ENCODE measurements around the gene FAP.

The FAP gene

DNA sequence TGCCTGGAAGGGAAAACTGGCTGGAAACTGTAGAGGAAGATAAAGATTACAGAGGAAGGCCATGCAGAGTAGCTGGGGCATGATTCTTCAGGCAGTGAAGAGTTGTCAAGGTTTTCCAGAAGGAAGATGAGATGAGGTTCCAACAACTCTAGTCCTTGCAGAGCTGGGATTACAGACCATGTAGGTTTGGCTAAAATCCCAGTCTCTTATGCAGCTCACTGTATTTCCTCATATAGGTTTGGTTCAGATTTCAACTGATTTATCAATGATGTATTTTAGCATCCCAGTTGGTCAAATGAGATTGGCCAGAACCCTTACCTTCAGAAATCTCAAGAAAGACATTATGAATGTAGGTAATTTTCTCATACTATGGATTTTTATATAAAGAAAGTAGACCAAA, 16.4 kb downstream of the FAP start:
- H3K9me3 Mint-ChIP-seq: no peaks in the 10 kb centered on the region
- H3K27ac Mint-ChIP-seq: no peak overlapping the region
- no peaks in the 10 kb centered on the region for H3K27me3 Mint-ChIP-seq
- H3K4me3 Mint-ChIP-seq: no peak overlapping the region
- no peak for DNase-seq
- no peaks in the 10 kb centered on the region for H3K4me1 Mint-ChIP-seq (ENCODE audit: low read depth)
- no peaks in the 10 kb centered on the region for H3K36me3 Mint-ChIP-seq (ENCODE audit: low read depth)

DNA sequence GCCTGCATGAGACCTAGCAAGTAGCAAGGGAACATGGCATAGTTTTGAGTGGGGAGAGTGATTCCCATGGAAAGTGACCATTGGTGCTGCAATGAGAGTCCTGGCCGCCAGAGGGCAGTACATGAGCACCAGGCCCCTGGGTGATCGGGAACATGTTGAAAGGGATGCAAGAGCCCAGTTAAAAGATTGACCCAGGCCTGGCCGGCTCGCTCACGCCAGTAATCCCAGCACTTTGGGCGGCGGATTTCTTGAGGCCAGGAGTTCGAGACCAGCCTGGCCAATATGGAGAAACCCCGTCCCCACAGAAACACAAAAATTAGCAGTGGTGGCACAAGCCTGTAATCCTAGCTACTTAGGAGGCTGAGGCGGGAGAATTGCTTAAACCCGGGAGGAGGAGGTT, 22.2 kb downstream of the FAP start:
- no peaks in the 10 kb centered on the region for H3K4me1 Mint-ChIP-seq (ENCODE audit: low read depth)
- no peaks in the 10 kb centered on the region for H3K9me3 Mint-ChIP-seq
- H3K27me3 Mint-ChIP-seq: peaks cover 20% of the 10 kb centered on the region
- DNase-seq: peak; percentile 76
- H3K4me3 Mint-ChIP-seq: no peak overlapping the region
- H3K27ac Mint-ChIP-seq: no peak overlapping the region
- H3K36me3 Mint-ChIP-seq (ENCODE audit: low read depth): no peaks in the 10 kb centered on the region

DNA sequence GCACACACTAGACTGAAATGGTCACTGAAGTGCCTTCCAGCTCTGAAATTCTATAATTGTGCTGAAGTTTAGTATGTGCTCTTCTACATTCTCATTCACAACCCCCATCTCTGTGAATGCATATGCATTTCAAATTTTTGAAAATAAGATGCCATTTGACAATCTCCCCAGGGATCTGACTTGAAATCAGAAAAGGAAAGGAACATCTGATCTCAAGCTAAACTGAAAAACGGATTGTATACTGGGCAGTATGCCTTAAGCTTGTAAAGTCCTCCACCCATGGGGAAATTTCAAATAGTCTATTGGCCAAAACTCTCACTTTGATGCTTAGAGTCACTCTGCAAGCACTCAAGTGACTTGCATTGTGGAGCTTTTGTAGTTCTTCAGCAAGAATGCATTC, 22.9 kb downstream of the FAP start:
- Mint-ChIP-seq H3K4me1 (ENCODE audit: low read depth) (no peaks in the 10 kb centered on the region), H3K27ac (no peak overlapping the region), H3K4me3 (no peak overlapping the region), H3K27me3 (peaks cover 20% of the 10 kb centered on the region), H3K36me3 (ENCODE audit: low read depth) (no peaks in the 10 kb centered on the region), H3K9me3 (no peaks in the 10 kb centered on the region)
- DNase-seq: no peak

DNA sequence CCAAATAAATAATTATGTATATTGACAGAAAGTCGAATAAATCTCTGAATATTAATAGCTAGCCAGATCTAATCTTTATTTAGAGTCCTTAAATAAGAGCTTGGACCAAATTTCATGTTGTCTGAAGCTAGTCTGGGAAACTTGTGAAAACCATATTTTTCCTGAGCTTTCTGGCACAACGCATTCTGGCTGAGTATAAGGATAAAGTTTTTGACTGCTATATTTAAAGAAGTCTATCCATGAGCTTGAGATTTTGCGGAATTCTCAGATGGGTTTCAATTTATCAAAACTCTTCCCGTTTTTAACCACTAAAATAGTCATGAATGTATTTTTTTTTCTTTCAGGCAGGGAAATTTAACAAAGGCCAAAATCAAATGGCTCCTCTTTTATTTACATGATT, 23.8 kb downstream of the FAP start:
- no peaks in the 10 kb centered on the region for H3K4me1 Mint-ChIP-seq (ENCODE audit: low read depth)
- no peaks in the 10 kb centered on the region for H3K36me3 Mint-ChIP-seq (ENCODE audit: low read depth)
- no peak overlapping the region for H3K27ac Mint-ChIP-seq
- no peak for DNase-seq
- H3K9me3 Mint-ChIP-seq: no peaks in the 10 kb centered on the region
- H3K27me3 Mint-ChIP-seq: peaks cover 20% of the 10 kb centered on the region
- H3K4me3 Mint-ChIP-seq: no peak overlapping the region

DNA sequence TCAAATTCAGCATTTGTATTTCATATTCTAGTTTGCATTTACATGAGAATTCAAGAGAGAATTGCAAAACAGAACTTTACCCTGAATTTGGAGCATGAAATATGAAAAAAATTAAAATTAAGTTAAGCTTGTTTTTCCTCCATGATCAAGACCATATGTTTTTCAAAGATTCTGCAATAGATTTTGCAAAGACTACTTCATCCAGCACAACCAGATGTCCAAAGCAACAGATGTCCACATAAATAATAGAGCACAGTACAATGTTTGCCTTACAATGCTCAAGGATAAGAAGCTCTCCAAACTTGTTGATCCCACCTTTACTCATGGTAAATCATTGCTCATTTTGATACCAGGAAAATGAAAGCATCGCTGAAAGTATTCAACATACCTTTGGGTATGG, 25.6 kb downstream of the FAP start:
- no peaks in the 10 kb centered on the region for H3K9me3 Mint-ChIP-seq
- H3K4me3 Mint-ChIP-seq: no peak overlapping the region
- no peaks in the 10 kb centered on the region for H3K36me3 Mint-ChIP-seq (ENCODE audit: low read depth)
- peaks cover 20% of the 10 kb centered on the region for H3K27me3 Mint-ChIP-seq
- no peaks in the 10 kb centered on the region for H3K4me1 Mint-ChIP-seq (ENCODE audit: low read depth)
- no peak for DNase-seq
- no peak overlapping the region for H3K27ac Mint-ChIP-seq

DNA sequence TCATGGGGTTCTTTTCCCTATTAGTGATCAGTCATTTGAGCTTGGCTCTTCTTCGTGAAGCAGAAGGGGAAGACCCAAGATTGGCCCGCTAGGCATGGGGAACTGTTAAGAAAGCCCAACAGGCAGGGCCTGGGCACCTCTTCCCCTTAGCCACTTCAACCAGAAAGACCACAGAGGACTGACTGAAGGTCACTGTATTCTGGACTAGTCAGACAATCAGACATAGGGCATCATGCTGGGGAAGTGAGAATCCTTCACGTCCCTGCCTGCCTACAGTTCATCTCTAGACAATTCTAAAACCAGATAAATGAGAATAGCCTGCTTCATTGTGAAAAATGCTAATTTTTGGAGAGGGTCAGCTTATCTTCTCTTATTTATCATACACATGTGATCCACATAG, 28.1 kb downstream of the FAP start:
- Mint-ChIP-seq H3K4me1 (ENCODE audit: low read depth) (no peaks in the 10 kb centered on the region), H3K27ac (no peak overlapping the region), H3K9me3 (no peaks in the 10 kb centered on the region), H3K4me3 (no peak overlapping the region), H3K36me3 (ENCODE audit: low read depth) (no peaks in the 10 kb centered on the region), H3K27me3 (peaks cover 10% of the 10 kb centered on the region)
- no peak for DNase-seq

DNA sequence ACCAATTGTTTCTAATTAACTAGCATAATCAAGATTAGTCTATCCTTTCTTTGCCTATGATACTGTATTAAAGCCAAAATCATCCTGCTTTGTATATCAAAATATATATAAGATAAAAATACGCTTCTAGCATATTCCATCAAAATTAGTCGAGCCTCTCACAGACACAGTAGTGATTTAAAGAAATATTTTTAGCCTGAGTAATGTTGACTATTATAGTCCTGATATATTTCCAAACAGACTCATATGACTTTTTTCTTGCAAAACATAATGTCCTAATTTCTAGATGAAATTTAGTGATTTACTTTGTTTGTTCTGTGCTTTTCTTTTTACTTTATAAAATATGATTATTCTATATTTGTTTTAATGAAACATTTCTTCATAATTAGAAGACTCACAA, 30.9 kb downstream of the FAP start:
- no peak overlapping the region for H3K4me3 Mint-ChIP-seq
- no peak for DNase-seq
- no peaks in the 10 kb centered on the region for H3K9me3 Mint-ChIP-seq
- H3K36me3 Mint-ChIP-seq (ENCODE audit: low read depth): no peaks in the 10 kb centered on the region
- H3K27me3 Mint-ChIP-seq: peaks cover 6% of the 10 kb centered on the region
- no peaks in the 10 kb centered on the region for H3K4me1 Mint-ChIP-seq (ENCODE audit: low read depth)
- H3K27ac Mint-ChIP-seq: no peak overlapping the region

DNA sequence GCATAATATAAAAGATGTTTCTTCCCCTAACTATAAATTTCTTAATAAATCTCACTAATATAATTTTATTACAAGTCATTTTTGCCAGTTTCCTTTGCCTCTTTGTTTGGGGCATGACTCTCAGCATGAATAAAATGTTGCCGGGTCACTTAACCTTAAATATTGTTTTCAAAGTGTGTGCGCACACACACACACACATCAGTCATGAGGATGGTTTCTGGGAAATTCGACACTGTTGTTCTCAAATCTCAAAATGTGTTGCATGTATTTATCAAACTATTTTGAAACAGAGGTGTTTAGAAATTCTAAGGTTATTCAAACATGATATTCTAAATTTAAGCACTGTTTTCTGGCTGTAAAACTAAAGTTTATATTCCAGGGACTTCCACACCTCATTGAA, 31.5 kb downstream of the FAP start:
- H3K9me3 Mint-ChIP-seq: no peaks in the 10 kb centered on the region
- no peaks in the 10 kb centered on the region for H3K36me3 Mint-ChIP-seq (ENCODE audit: low read depth)
- H3K4me3 Mint-ChIP-seq: no peak overlapping the region
- no peaks in the 10 kb centered on the region for H3K4me1 Mint-ChIP-seq (ENCODE audit: low read depth)
- no peak overlapping the region for H3K27ac Mint-ChIP-seq
- no peak for DNase-seq
- H3K27me3 Mint-ChIP-seq: peaks cover 5% of the 10 kb centered on the region

DNA sequence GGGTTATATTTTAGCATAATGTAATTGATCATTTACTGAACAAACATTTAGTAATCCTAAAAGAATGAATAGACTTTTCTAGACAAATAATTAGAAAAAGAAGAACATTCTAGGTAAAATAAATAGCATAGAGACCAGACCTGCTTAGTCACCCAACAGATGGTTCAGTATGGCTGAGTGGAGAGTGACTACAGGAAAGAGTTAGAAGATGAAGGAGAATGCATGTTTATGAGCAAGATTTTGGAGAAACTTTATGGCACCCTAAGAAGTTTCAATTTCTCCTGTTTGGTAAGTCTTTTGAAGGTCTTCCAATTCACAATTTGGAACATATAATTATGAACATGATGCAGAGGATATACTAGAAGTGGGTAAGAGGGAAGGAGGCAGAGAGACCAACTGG, 32.9 kb downstream of the FAP start:
- H3K36me3 Mint-ChIP-seq (ENCODE audit: low read depth): no peaks in the 10 kb centered on the region
- no peak overlapping the region for H3K4me3 Mint-ChIP-seq
- no peaks in the 10 kb centered on the region for H3K27me3 Mint-ChIP-seq
- no peaks in the 10 kb centered on the region for H3K9me3 Mint-ChIP-seq
- H3K27ac Mint-ChIP-seq: no peak overlapping the region
- no peaks in the 10 kb centered on the region for H3K4me1 Mint-ChIP-seq (ENCODE audit: low read depth)
- no peak for DNase-seq

DNA sequence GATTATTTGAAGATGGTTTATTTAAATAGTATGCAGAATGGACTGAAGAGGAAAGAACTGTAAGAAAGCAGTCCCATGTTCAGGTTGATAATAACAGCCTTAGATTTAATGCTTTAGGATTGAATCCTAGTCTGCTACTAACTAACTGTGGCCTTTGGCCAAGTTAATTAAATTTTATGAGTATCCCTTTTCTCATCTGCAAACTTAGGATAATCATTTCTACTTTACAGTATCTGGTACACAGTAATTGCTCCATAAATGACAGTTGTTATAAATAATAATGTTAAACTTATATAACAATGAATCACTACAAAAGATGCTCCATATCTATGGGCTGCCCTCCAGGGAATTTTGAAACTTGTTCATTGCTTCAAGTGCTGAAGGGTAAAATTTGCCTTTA, 41.0 kb downstream of the FAP start:
- H3K27ac Mint-ChIP-seq: no peak overlapping the region
- H3K36me3 Mint-ChIP-seq (ENCODE audit: low read depth): no peaks in the 10 kb centered on the region
- H3K27me3 Mint-ChIP-seq: peaks cover 20% of the 10 kb centered on the region
- no peaks in the 10 kb centered on the region for H3K9me3 Mint-ChIP-seq
- peaks cover under 1% of the 10 kb centered on the region for H3K4me1 Mint-ChIP-seq (ENCODE audit: low read depth)
- no peak for DNase-seq
- H3K4me3 Mint-ChIP-seq: no peak overlapping the region

DNA sequence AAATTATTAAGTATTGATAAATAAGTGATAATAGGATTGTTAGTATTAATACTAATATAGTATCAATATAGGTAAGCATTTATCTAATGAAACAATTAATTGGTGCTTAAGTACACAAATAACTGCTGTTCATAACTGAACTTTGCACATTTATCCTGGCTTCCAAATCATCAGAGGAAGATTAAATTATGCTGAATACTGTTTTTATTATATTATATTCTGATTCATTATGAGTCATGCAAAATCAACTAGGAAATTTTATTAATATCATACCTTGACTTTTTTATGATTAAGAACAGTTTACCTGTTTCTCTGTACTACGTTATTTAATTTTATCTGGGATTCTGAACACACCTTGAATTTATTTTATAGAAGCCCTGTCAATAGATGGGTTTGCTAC, 42.6 kb downstream of the FAP start:
- Mint-ChIP-seq H3K27ac (no peak overlapping the region), H3K4me1 (ENCODE audit: low read depth) (peaks cover 10% of the 10 kb centered on the region), H3K9me3 (no peaks in the 10 kb centered on the region), H3K4me3 (no peak overlapping the region), H3K36me3 (ENCODE audit: low read depth) (no peaks in the 10 kb centered on the region), H3K27me3 (peaks cover 30% of the 10 kb centered on the region)
- DNase-seq: no peak

DNA sequence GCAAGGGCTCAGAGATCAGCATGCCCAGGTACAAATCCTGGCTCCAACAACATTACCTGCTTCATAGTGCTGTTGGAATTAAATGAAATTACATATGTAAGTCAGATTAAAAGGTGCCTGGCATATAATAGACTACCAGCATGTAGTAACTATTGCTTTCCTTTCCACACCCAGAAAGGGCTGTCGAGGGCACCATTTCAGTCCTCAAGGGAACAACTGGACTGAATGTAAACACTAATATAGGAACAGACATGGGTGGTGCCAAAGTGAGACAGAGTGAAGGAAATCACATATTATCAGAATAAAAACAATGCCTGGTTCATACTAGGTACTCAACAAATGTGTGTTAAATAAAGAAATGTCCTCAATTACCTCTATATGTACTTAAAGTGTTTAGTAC, 43.3 kb downstream of the FAP start:
- Mint-ChIP-seq H3K36me3 (ENCODE audit: low read depth) (no peaks in the 10 kb centered on the region), H3K27me3 (peaks cover 35% of the 10 kb centered on the region), H3K4me3 (no peak overlapping the region), H3K27ac (no peak overlapping the region), H3K4me1 (ENCODE audit: low read depth) (peaks cover 10% of the 10 kb centered on the region), H3K9me3 (no peaks in the 10 kb centered on the region)
- no peak for DNase-seq

DNA sequence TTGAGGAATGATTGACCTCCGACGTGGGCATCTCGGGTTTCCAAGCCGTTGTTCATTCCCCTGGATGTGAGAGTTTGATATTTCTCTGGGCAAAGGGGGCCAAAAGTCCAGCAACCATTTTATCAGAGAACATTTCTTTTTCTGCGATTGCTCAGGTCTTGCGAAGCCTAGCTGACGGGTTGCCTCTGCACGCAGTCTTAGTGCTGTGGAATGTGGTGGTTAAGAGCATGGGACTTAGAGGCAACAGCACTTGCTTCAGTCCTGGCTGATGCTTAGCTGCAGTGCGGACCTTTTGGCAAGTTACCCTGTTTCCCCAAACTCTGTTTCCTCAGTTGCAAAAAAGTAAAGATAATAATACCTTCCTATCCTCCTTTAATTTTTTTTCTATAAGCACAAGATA, 45.0 kb downstream of the FAP start:
- Mint-ChIP-seq H3K9me3 (no peaks in the 10 kb centered on the region), H3K36me3 (ENCODE audit: low read depth) (no peaks in the 10 kb centered on the region), H3K27ac (no peak overlapping the region), H3K4me3 (no peak overlapping the region), H3K4me1 (ENCODE audit: low read depth) (peaks cover 10% of the 10 kb centered on the region), H3K27me3 (peaks cover 42% of the 10 kb centered on the region)
- DNase-seq: no peak

DNA sequence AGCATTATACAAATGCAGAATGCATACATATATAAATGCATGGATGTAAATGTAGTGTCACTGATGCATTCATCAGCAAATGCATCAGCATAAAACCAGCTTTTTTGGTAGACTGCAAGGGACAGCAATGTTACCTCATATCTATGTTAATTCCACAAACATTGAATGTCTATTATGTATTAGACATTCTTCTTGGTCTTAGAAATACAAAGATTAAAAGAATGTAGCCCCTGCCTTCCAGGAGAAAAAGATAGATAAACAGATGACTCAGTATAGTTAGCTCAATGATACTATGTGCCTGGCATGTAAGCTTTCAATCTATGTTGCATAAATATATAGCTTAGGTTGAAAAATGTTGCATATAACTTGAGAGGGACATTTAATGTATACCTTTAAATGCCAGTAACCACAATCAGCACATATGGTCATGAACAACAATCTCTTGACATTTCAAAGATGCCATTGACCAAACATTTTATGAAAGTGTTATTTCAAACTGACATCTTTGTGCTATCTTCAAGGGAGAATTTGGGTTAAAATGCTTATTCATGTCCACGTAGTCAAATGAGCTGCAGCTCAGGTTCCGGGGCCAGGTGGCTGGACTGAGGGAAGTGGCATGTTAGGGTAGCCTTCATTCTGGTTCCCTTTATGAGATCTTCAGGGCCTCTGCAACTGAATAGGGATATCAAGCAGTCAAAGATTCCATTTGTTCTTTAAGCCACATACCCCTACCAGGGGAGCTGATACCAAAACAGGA, 46.0 kb downstream of the FAP start:
- Mint-ChIP-seq H3K36me3 (ENCODE audit: low read depth) (no peaks in the 10 kb centered on the region), H3K27me3 (peaks cover 52% of the 10 kb centered on the region), H3K9me3 (no peaks in the 10 kb centered on the region), H3K4me1 (ENCODE audit: low read depth) (peaks cover 10% of the 10 kb centered on the region), H3K4me3 (no peak overlapping the region), H3K27ac (no peak overlapping the region)
- DNase-seq: no peak

DNA sequence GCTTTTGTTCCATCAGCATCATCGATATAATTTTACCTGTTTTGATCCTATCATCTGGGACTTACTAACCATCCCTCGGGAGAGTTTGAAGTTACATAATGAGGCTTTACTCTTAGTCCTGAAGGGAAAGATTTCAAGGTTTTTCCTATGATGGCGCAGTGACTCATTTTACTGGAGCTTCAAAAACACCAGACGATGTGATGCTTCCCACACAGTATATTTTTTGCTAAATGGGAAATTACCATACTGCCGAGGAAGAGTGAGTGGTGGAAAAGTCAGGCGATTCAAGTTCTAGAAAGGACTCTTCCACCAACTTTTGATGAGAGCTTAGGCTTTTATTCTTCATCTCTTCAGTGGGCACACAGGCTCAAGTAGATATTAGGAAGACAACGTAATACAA, 46.6 kb downstream of the FAP start:
- Mint-ChIP-seq H3K4me3 (no peak overlapping the region), H3K4me1 (ENCODE audit: low read depth) (peaks cover 10% of the 10 kb centered on the region), H3K9me3 (no peaks in the 10 kb centered on the region), H3K27ac (no peak overlapping the region), H3K27me3 (peaks cover 59% of the 10 kb centered on the region), H3K36me3 (ENCODE audit: low read depth) (no peaks in the 10 kb centered on the region)
- no peak for DNase-seq

DNA sequence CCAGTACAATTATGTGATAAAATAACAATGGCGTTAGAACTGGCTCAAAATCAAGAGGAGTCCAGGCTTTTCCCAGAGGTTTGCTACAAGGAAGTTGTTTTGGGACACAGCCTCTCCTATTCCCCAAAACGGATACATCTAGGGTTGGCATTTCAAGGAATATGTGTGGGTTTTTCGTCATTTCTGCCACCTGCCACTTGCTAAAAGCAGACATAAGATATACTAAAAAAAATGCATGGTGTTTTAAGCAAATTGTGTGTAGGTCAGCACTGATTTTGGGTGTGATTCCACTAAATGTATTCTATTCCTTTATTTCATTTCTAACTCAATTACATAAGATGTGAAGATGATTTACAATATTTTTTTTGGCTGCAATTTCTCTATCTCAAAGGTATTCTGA, 54.8 kb downstream of the FAP start:
- H3K27me3 Mint-ChIP-seq: peaks cover 25% of the 10 kb centered on the region
- no peak overlapping the region for H3K4me3 Mint-ChIP-seq
- no peak overlapping the region for H3K27ac Mint-ChIP-seq
- H3K36me3 Mint-ChIP-seq (ENCODE audit: low read depth): no peaks in the 10 kb centered on the region
- H3K9me3 Mint-ChIP-seq: no peaks in the 10 kb centered on the region
- H3K4me1 Mint-ChIP-seq (ENCODE audit: low read depth): peaks cover 3% of the 10 kb centered on the region
- no peak for DNase-seq
